Renal cortex interstitium (tissue), 15 donors: Measurements from ENCODE around the gene QTRT2. TPM values are rescaled to one million over a fixed set of nuclear protein-coding genes. Genes with fewer than 3 reads are reported as not detected.

Experiments used
- DNase-seq, 11 donors: peaks; one replicate each; pipeline ENCODE4 v3.0.0-alpha.2; 2013; ENCODE audit warnings: low read depth in 9 of 11, low spot score in 4 of 11; ENCODE audit errors: extremely low read depth in 1 of 11
- long read RNA-seq, 16 experiments: transcript quantifications; one replicate each; lab custom pipeline, GENCODE V29; 2026
- polyA plus RNA-seq, 3 donors: library from polyadenylated mRNA; unstranded; fragments of 120-200 nt; gene quantifications; one replicate each; pipeline ENCODE4 v1.2.1, GENCODE V29; 2013; ENCODE audit not compliant: insufficient read length in 3 of 3

Gene QTRT2
- polyA plus RNA-seq = 10 to 100 TPM; 25.9 to 35.8 (median 28.9) TPM
- long read RNA-seq, donor 1, partial matches to known transcripts = 0 of 1 reads
- long read RNA-seq, donor 1, other reads (novel, unspliced or antisense) = 0 of 1 reads
- long read RNA-seq, donor 2, full-length matches to known transcripts = 4 of 4 reads
- long read RNA-seq, donor 2, partial matches to known transcripts = 0 of 4 reads
- long read RNA-seq, donor 2, other reads (novel, unspliced or antisense) = 0 of 4 reads
- long read RNA-seq, donor 3, full-length matches to known transcripts = 2 of 2 reads
- long read RNA-seq, donor 3, partial matches to known transcripts = 0 of 2 reads
- long read RNA-seq, donor 3, other reads (novel, unspliced or antisense) = 0 of 2 reads
- long read RNA-seq, donor 4, partial matches to known transcripts = 0 of 1 reads
- long read RNA-seq, donor 4, other reads (novel, unspliced or antisense) = 0 of 1 reads
- long read RNA-seq, donor 5 = 0 reads
- long read RNA-seq, donor 6, full-length matches to known transcripts = 5 of 5 reads
- long read RNA-seq, donor 6, partial matches to known transcripts = 0 of 5 reads
- long read RNA-seq, donor 6, other reads (novel, unspliced or antisense) = 0 of 5 reads
- long read RNA-seq, donor 7, full-length matches to known transcripts = 4 of 4 reads
- long read RNA-seq, donor 7, partial matches to known transcripts = 0 of 4 reads
- long read RNA-seq, donor 7, other reads (novel, unspliced or antisense) = 0 of 4 reads
- long read RNA-seq, donor 8, partial matches to known transcripts = 0 of 2 reads
- long read RNA-seq, donor 8, other reads (novel, unspliced or antisense) = 0 of 2 reads
- long read RNA-seq, donor 9, partial matches to known transcripts = 6 of 8 reads
- long read RNA-seq, donor 9, other reads (novel, unspliced or antisense) = 0 of 8 reads
- long read RNA-seq, donor 10, partial matches to known transcripts = 0 of 3 reads
- long read RNA-seq, donor 10, other reads (novel, unspliced or antisense) = 0 of 3 reads
- long read RNA-seq, donor 11, full-length matches to known transcripts = 5 of 5 reads
- long read RNA-seq, donor 11, partial matches to known transcripts = 0 of 5 reads
- long read RNA-seq, donor 11, other reads (novel, unspliced or antisense) = 0 of 5 reads
- long read RNA-seq, donor 12 = 0 reads
- long read RNA-seq, donor 13, partial matches to known transcripts = 0 of 5 reads
- long read RNA-seq, donor 13, other reads (novel, unspliced or antisense) = 0 of 5 reads
- long read RNA-seq, donor 14, full-length matches to known transcripts = 4 of 4 reads
- long read RNA-seq, donor 14, partial matches to known transcripts = 0 of 4 reads
- long read RNA-seq, donor 14, other reads (novel, unspliced or antisense) = 0 of 4 reads
- long read RNA-seq, donor 15, full-length matches to known transcripts = 1 of 1 reads
- long read RNA-seq, donor 15, partial matches to known transcripts = 0 of 1 reads
- long read RNA-seq, donor 15, other reads (novel, unspliced or antisense) = 0 of 1 reads
- long read RNA-seq, donor 16, full-length matches to known transcripts = 10 of 10 reads
- long read RNA-seq, donor 16, partial matches to known transcripts = 0 of 10 reads
- long read RNA-seq, donor 16, other reads (novel, unspliced or antisense) = 0 of 10 reads

- peak; percentile 98 to 100 (median 99) for DNase-seq
Measured at GRCh38 chr3:114056130-114057010, at the start of gene QTRT2, which contains the start of gene CCDC191. TSS of gene QTRT2 (plus strand) at chr3:114056737. CDS start at chr3:114065258, 8,521 bp downstream. TSS of gene CCDC191 (minus strand) at chr3:114056526. CDS start at chr3:114056466, 60 bp downstream.

- DNase-seq = no peak
Measured at GRCh38 chr3:114011059-114011797, 45.3 kb upstream of the QTRT2 start.

- no peak for DNase-seq
Measured at GRCh38 chr3:114014211-114014610, 42.3 kb upstream of the QTRT2 start.

- DNase-seq = no peak
Measured at GRCh38 chr3:114019486-114019885, 37.1 kb upstream of the QTRT2 start.

- DNase-seq = no peak
Measured at GRCh38 chr3:114020907-114021306, 35.6 kb upstream of the QTRT2 start.

GRCh38 chr3:114022145-114022802, 34.3 kb upstream of the QTRT2 start:
- peak in 8 of 11 donors; percentile 9 to 38 (median 18) for DNase-seq

GRCh38 chr3:114025451-114025850, 31.1 kb upstream of the QTRT2 start:
- no peak for DNase-seq

GRCh38 chr3:114026331-114026730, 30.2 kb upstream of the QTRT2 start:
- no peak for DNase-seq

- no peak for DNase-seq
Measured at GRCh38 chr3:114033721-114034120, 22.8 kb upstream of the QTRT2 start.

GRCh38 chr3:114034211-114034610, 22.3 kb upstream of the QTRT2 start:
- no peak for DNase-seq

GRCh38 chr3:114034787-114035545, 21.6 kb upstream of the QTRT2 start:
- no peak for DNase-seq

- no peak for DNase-seq
Measured at GRCh38 chr3:114035896-114036295, 20.6 kb upstream of the QTRT2 start.

GRCh38 chr3:114043205-114043604, 13.3 kb upstream of the QTRT2 start:
- DNase-seq = no peak

- DNase-seq = no peak
Measured at GRCh38 chr3:114052216-114052615, 4.3 kb upstream of the QTRT2 start.

GRCh38 chr3:114057011-114057347, 442 bp downstream of the QTRT2 start:
- no peak for DNase-seq

- DNase-seq = no peak
Measured at GRCh38 chr3:114058646-114059045, 2.1 kb downstream of the QTRT2 start.
